SW480 (cell line): ENCODE measurements around the gene DHX57.
A peak's percentile ranks its signal among the peaks of the same experiment; 100 is the strongest.
"Not testable (repeated sequence)": the region's sequence is repeated elsewhere in the genome, so short reads cannot be mapped to it uniquely, and the experiment has no call there.

Source experiments
- DNase-seq: peaks from one replicate; pipeline ENCODE4 v3.0.0-alpha.2; 2016; ENCODE audit warnings: low spot score

DHX57 gene

DNA sequence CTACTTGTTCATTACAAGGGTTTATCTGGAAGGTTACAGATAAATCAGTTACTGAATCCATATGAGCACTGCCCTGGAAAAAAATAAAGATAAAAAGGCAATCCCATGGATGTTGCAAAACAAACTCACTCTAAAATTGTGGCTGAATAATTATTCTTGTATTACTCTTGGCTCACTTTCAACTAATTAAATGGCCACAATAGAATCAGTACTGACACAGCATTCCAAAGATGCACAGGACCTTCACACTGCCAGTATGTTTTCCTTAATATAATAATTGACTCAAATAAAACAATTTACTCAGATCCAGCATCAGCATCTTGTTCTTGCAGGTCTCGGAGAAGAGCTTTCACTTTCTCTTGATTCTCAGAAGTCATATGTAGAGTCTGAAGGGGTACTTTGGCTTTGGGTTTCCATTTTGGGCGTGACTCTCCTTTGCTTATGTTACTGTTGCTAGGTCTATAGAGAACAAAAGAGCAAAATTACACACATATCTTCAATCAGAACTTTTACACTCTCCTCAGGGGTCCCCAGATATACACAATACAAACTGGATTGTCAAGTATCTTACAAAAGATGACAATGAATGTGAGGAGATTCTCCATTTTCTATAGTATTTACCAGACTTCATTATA lies 12.6 kb downstream of the DHX57 start:
- DNase-seq: no peak

DNA sequence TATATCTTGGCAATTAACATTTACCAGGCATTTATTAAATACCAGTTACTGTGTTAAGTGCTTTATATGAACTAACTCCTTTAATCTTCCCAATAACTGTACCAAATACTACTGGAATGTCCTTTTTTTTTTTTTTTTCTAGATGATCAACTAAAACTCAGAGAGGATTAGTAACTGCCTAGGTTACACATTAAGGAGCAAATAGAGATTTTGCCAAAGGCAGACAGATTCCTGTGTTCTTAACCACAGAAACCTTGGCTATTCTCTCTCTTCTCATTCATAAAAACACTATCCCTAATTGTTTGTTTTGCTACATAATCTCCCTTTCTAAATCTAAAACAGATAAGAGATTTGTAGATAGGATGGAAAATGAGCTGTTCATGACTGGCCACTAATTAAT lies 13.3 kb downstream of the DHX57 start:
- no peak for DNase-seq

DNA sequence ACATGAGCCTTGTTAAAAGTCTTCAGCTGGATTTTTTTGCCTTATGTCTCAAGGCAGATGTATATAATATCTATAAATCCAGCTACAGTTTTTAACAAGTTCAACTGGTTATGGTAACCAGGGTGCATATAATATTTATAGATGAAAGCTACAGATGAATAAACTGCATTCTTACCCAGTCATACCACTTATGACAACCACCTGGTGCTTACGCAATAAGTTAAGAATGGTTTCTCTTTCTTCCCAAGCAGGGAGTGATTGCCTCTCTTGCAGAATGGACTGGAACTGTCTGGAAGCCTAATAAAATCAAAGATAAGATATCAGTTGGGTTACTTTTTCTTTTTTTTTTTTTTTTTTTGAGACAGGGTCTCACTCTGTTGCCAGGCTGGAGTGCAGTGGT lies 19.6 kb downstream of the DHX57 start:
- no peak for DNase-seq

DNA sequence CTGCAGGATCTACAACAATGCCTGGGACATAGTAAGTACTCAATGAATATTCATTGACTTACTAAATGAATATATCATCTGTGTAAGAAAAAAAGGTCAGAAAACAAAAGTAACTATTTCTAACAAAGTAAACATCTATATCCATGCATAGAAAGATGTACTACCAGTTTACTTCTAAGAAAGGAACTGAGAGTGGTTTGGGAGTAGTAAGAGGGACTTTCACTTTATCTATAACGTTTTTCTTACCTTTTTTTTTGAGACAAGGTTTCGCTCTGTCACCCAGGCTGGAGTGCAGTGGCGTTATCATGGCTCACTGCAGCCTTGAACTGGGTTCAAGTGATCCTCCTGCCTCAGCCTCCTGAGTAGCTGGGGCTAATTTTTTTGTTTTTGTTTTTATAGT lies 25.7 kb downstream of the DHX57 start:
- no peak for DNase-seq

DNA sequence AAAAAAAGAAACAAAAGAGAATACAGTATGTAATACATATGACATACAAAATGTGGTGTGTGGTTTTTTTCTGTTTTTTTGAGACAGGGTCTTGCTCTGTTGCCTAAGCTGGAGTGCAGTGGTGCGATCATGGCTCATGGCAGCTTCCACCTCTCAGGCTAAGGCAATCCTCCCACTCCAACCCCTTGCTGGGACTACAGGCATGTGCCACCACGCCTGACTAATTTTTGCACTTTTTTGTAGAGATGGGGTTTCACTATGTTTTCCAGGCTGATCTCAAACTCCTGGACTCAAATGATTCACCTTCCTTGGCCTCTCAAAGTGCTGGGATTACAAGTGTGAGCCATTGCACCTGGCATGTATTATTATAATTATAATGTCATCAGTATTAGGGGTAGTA lies 38.9 kb downstream of the DHX57 start:
- no peak for DNase-seq

DNA sequence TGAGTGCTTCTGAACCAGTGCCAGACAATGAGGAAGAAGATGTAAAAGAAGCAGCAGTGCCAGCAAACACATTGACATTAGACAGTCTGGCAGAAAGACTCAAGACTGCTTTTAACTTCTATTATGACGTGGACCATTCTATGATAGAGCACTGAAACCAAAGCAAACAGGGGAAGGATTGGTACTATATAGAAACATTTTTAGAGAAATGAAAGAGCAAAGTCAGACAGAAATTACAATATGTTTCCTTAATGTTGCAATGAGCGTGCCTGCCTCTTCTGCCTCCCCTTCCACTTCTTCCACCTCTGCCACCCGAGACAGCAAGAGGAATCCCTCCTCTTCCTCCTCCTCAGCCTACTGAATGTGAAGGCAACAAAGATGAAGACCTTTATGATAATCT lies 39.7 kb downstream of the DHX57 start:
- DNase-seq: no peak

DNA sequence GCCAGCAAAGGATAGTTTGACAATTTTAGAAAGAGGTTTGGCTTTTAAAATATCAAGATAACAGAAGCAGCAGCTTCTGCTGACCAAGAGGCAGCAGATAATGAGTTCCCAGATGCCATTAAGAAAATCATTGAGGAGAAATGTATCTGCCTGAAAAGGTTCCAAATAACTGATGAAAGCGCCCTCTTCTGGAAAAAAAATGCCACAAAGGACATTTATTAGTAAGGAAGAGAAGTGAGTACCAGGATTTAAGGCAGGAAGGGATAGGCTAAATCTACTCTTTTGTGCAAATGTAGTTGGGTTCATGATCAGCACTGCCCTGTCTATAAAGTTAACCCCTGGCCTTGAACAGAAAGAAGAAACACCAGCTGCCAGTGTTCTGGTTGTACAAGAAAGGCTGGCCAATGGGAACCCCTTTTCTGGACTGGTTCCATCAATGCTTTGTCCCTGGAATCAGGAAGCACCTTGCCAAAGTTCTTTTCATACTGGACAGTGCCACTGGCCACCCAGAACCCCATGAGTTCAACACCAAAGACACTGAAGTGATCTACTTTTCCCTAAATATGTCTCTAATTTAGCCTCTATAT lies 40.6 kb downstream of the DHX57 start:
- peak; percentile 23 for DNase-seq

DNA sequence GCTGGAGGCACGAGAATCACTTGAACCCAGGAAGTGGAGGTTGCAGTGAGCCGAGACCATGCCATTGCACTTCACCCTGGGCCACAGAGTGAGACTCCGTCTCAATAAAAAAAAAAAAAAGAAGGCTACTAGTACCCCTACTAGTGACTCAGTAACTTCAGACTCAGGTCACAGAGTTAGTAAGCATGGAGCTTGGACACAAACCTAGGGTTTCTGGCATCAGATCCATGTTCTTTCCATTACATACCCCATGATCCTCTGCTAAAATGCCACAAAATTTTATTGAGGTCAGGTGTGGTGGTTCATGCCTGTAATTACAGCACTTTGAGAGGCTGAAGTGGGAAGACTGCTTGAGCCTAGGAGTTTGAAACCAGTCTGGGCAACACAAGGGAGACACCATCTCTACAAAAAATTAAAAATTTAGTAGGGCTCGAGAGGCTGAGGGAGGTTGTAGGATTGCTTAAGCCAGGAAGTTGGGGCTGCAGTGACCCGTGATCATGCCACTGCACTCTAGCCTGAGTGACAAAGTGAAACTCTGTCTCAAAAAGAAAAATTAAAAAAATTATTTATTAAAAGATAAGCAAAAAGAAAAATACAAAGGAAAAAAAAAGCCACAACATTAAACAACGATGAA lies 45.1 kb downstream of the DHX57 start:
- DNase-seq: no peak

DNA sequence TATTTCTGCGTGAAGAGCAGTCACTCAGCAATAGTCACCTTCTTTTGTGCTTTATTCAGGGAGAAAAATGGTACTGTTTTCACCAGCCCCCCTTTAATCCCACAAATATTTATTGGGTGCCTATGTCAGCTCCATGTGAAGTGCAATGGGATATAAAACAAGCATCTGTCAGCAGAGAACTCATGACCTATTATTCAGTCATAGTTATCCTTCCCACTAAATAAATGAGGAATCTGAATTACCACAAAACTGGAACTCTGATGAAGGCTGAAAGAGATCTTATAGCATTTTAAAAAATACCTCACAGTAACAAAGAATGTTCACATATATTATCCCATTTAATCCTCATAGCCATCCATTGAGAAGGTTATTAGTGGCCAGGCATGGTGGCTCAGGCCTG lies 45.8 kb downstream of the DHX57 start:
- DNase-seq: no peak

DNA sequence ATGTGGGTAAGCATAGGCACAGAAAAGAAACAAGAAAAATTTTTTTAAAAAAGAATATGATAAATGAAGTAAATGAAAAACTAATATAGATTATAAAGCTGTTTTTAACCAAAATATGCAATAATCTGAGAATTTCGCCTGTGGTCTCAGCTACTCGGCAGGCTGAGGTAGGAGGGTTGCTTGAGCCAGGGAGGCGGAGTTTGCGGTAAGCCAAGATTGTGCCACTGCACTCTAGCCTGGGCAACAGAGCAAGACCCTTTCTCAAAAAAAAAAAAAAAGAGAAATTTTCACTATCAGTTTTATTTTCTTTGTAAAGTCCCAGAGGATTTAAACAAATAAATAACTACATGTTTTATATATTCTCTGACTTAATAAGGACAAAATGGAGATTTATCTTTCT lies 47.3 kb downstream of the DHX57 start:
- DNase-seq: no peak

DNA sequence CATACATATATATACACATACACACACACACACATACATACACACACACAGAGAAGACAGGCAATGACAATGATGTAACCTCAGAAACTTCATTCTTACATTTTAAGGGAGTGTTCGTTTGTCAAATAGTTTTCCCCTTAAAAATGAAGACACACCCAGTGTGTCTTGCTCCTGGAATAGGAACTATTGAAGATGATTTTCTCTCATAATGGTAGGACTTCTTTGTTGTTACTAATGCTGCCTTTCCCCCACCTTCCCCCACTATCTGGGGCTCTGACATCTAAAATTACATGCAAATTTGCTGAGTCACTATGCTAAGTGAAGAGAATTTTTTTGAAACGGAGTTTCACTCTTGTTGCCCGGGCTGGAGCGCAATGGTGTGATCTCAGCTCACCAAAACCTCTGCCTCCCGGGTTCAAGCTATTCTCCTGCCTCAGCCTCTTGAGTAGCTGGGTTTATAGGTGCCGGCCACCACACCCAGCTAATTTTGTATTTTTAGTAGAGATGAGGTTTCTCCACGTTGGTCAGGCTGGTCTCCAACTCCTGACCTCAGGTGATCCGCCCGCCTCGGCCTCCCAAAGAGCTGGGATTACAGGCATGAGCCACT lies 48.1 kb downstream of the DHX57 start:
- DNase-seq: peak; percentile 37

DNA sequence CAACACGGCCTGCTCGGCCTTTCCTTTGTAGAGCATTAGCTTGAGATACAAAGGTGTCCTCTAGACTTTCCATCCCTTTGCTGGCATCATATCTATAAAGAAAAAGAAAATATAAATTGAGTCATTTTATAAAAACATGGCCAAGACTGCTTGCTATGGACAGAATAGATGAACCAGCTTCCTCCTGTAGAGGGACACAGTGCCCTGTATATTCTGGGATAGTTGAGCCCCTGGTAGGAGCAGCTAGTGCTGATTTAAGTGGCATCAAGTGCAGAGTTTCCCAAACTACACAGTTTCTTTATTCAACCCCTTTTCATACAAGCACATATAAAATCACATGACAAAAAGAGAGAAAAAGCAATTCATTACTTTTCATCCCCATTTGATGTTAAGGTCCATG lies 49.8 kb downstream of the DHX57 start:
- no peak for DNase-seq

DNA sequence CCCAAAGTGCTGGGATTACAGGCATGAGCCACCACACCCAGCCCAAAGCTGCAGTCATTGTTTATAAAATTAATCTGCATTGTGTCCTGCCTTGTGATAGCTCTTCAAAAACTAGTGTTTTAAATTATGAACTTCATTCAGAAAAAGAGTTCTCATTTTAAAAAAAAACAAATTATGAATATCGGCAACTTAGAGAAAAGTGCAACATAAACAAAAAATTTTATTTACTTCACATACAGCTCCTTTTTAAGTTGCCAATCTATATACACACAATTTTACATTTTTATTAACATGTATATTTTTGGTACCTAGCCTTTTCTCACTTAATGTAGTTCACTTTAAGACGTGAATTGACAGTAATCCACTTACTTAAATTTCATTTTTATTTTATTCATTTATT lies 50.8 kb downstream of the DHX57 start:
- DNase-seq: no peak

DNA sequence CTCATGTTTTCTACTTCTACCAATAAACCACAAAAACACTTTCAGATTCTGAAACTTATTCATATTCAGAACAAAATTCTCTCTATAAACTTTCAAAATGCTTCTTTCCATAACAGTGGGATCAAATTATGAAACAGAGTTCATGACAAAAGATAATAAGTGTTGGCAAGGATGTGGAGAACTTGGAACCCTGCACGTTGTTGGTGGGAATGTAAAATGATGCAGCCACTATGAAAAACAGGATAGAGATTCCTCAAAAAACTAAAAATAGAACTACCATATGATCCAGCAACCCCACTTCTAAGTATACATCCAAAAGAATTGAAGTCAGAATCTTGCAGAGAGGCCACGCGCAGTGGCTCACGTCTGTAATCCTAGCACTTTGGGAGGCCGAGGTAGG lies 52.3 kb downstream of the DHX57 start:
- DNase-seq: no peak

DNA sequence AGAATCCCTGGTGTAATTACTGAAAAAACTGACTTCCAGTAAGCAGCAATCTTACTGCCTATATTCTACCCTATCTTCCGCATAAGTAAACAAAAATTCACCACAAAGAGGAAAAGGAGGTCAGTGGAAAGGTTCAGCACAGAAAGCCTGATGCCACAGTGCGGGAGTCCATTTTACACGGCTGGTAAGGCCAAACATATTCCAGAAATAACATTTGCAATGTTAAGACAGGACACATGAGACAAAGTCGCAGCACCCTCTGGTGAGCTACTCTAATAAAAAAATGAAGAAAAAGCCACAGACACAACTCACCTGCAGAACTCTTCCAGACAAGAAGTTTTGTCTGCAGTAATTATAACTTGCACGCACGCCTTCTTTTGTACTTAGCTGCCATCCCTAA lies 57.2 kb downstream of the DHX57 start:
- DNase-seq: no peak

DNA sequence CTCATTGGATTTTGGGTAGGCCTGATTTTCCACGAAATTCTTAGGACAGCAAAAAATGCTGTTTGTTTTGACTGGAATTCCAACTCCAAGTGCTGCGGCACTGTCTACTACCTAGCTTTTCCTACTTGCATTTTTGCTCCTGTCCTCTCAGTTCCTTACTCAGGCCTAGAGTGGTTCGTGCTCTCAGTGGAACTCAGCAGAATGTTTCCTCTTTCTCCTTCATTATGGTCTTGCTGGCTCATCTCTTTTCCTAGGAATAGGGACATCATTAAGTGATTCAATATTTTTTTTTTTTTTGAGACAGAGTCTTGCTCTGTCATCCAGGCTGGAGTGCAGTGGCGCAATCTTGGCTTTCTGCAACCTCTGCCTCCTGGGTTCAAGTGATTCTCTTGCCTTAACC lies 59.8 kb downstream of the DHX57 start:
- no peak for DNase-seq

DNA sequence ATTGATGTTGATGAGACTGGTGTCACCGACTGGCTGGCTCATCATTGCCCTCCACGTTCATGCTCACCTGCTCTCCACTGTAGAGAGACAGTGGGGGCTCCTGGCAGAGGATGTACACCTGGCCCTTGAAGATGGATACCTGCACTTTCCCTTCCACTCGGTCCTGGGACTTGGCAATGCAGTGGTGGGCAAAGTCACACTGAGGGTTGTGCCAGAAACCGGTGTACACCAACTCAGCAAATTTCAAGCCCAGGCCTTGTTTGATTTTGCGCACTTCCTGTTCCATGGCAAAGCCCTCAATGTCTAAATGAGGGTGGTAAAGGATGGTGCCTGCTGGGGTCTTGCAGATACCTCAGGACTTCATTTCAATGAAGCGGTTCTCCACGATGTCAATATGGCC lies 65.2 kb downstream of the DHX57 start:
- DNase-seq: no peak

DNA sequence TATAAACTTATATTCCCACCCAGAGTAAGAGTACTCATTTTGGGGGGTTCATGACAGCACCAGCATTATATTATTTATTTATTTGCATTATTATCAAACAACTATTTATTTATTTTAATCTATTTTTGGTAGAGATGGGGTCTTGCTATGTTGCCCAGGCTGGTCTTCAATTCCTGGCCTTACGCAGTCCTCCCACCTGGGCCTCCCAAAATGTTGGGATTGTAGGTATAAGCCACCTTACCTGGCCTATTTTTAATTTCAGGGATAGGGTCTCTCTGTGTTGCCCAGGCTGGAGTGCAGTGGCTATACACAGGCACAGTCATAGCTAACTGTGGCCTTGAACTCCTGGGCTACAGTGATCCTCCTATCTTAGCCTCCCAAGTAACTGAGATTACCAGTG lies 67.1 kb downstream of the DHX57 start:
- DNase-seq: no peak

DNA sequence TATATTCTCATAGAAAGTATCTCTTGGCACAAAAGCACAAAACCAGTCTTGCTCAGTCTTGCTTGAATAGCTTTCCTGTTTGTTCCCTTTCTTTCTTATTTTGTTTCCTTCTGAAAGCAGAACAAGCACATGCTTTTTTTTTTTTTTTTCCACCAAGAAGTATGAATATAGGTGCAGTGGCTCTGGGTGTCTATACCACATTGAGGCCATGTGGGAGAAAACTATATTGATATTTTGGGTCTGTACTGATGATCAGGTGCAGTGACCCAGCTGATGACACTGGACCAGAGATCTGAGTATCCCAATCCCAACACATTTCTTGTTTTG lies 69.0 kb downstream of the DHX57 start:
- DNase-seq: no peak

DNA sequence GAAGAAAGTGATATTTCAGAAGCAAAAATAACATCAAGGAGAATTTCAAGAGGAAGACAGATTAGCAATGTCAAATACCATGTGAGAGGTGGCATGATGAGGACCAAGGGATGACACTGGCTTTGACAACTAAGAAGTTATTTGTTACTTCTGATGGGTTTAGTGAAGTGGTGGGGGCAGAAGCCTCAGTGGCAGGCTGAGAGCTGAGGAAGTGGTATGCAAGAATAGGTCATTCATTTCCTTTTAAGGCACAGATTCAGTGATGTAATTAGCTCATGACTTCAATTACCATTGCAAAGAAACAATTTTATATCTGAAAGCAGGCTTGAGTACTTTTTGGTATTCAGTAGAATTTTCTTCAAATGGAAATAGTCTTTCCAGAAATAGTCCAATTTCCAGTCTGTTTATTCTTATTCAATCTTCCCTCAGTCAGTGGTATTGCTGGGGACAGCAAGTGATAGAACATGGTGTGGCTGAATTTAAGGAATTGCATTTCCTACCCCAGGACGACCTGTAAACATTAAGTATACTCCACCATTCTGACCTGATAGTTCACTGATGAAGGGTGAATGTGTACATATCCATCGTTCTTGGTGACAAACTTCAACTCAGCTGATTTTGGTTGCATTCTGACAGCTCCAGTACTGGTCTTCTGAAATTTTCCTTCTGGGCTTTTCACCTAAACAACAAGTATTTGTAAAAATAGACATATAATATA lies 69.6 kb downstream of the DHX57 start:
- no peak for DNase-seq

DNA sequence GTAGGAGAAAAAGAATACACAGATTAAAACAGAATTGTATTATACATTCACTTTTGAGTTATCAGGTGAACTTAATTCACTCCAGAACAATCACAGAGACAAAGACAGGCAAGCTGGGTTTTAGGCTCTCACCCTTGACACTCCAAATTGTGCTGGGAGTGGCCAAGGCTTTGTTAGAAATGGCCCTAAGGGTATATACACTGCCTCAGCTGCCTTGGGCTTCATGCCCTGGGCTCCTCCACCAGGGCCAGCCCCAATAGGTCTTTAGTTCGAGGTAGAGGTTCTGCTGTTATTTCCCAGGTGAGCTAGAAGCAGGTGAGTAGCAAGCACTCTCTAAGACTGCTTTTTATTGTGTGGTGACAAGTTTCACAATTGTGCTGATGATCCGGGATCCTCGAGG lies 77.8 kb downstream of the DHX57 start:
- no peak for DNase-seq

DNA sequence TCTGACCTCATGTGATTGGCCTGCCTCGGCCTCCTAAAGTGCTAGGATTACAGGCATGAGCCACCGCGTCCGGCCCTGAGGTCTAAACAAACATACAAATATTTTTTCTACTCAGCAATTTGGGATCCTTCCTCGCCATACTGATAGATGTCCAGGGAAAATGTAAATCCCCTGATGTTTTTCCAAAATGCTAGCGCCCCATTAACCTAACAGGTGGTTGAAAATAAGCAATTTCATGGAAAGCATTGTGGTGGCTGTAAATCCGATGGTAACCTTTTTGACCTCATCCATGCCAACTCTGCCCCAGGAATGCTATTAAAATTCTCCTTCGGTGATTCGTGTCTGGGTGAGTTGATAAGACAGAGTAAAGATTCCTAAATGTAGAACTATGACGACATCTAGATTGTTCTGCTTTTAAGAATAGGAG lies 78.5 kb downstream of the DHX57 start:
- DNase-seq: no peak

DNA sequence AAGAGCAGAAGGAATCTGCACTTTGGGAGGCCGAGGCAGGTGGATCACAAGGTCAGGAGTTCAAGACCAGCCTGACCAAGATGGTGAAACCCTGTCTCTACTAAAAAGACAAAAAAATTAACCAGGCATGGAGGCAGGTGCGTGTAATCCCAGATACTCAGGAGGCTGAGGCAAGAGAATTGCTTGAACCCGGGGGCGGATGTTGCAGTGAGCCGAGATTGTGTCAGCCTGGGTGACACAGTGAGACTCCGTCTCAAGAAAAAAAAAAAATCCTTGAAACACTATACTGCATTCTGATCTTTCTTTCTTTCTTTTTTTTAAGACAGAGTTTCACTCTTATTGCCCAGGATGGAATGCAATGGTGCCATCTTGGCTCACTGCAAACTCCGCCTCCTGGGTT lies 80.7 kb downstream of the DHX57 start:
- not testable (repeated sequence) for DNase-seq
